GM12873 (cell line): ENCODE data around the gene USP49.

Experiments used
- CTCF ChIP-seq: IDR thresholded peaks from 2 replicates; pipeline ENCODE4 v1.5.1; 2012; ENCODE audit warnings: low read depth, mild to moderate bottlenecking, moderate library complexity, low read length, control low read depth; ENCODE audit not compliant: insufficient read depth; ENCODE audit errors: missing control alignments

The USP49 gene

GRCh38 chr6:41878961-41879405 lies 16.2 kb downstream of the USP49 start:
- no peak for TF ChIP-seq CTCF

GRCh38 chr6:41878246-41878645 lies 16.9 kb downstream of the USP49 start:
- TF ChIP-seq CTCF, result no peak

GRCh38 chr6:41877051-41877680 lies 18.0 kb downstream of the USP49 start:
- no peak for TF ChIP-seq CTCF

GRCh38 chr6:41874741-41875140 lies 20.4 kb downstream of the USP49 start:
- no peak for TF ChIP-seq CTCF

- no peak for TF ChIP-seq CTCF
These were observed 23.0 kb downstream of the USP49 start for GRCh38 chr6:41872147-41872546.

- TF ChIP-seq CTCF, result no peak
These were observed 23.5 kb downstream of the USP49 start for GRCh38 chr6:41871691-41872090.

GRCh38 chr6:41859356-41859755 lies 35.8 kb downstream of the USP49 start:
- TF ChIP-seq CTCF, result no peak
